SK-N-MC (cell line): ENCODE measurements around the gene ZC3H12A.

Experiments
- EZH2 ChIP-seq: fragments of 200-600 bp; sonication (generic); IDR thresholded peaks from one replicate; pipeline ENCODE4 v1.6.1; 2017; ENCODE audit warnings: antibody characterized with exemption
- POLR2AphosphoS5 ChIP-seq: IDR thresholded peaks from 2 replicates; pipeline ENCODE4 v1.6.1; 2012; ENCODE audit warnings: mild to moderate bottlenecking, low read depth, low read length, borderline replicate concordance

DNA sequence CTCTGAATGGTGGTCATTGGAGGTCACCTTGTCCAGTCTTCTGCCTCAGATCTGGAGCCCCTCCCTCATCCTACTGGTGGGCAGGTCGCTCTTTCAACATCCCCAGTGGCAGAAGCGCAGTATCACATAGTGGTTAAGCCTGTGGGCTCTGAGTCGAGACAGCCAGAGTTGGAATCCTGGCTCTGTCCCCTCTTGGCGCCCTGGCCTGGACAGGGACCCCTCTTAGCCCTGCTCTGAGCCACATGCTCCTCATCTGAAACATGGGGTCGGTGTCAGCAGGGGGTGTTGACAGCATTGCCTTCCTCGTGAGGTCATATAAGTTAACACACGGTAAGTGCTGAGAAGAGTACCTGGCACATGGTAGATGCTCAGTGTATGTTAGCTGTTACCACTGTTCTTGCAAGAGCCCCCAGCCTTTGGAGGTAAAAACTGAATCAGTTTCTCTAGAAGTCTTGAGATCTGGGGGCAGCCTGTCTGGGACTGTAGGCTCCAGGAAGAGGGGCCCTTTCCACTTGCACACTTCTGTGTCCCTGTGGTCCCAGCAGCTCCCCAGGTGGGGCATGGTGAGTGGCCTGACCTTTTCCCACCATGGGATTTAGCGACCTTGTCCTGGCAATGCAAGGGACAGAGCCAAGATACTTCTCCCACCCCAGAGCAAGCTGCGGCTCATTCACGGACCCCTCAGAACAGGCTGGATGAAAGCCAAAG, 6.4 kb downstream of the ZC3H12A start:
- TF ChIP-seq EZH2 (no peak), POLR2AphosphoS5 (no peak)
